H9 (cell line): ENCODE results near the gene KCNG2. TPM values are rescaled to one million over a fixed set of nuclear protein-coding genes. Genes with fewer than 3 reads are reported as not detected.

Experiments used
- DNase-seq: peaks from one replicate; pipeline ENCODE4 v3.0.0-alpha.2; 2017
- H2AFZ ChIP-seq: one replicate; pipeline ENCODE4 v1.6.1; 2013; ENCODE audit warnings: mild to moderate bottlenecking, low read length, control low read depth, moderate library complexity
- H2AK5ac ChIP-seq: 2 replicates; pipeline ENCODE4 v1.6.1; 2013; ENCODE audit warnings: low read length, control low read depth, mixed read lengths; ENCODE audit not compliant: insufficient read length
- H2BK120ac ChIP-seq: one replicate; pipeline ENCODE4 v1.6.1; 2013; ENCODE audit warnings: low read depth, mild to moderate bottlenecking, low read length, control low read depth, inconsistent platforms; ENCODE audit not compliant: poor library complexity, severe bottlenecking
- H2BK12ac ChIP-seq: 2 replicates; pipeline ENCODE4 v1.6.1; 2013; ENCODE audit warnings: low read length, control low read depth, mixed read lengths, low read depth; ENCODE audit not compliant: insufficient read length
- H2BK15ac ChIP-seq: 2 replicates; pipeline ENCODE4 v1.6.1; 2013; ENCODE audit warnings: low read depth, low read length, control low read depth
- H2BK20ac ChIP-seq: one replicate; pipeline ENCODE4 v1.6.1; 2013; ENCODE audit warnings: low read depth, mild to moderate bottlenecking, low read length, control low read depth, inconsistent platforms; ENCODE audit not compliant: poor library complexity, severe bottlenecking
- H2BK5ac ChIP-seq: 2 replicates; pipeline ENCODE4 v1.6.1; 2013; ENCODE audit warnings: low read length, control low read depth, mixed read lengths; ENCODE audit not compliant: insufficient read length
- H3K14ac ChIP-seq: 2 replicates; pipeline ENCODE4 v1.6.1; 2013; ENCODE audit warnings: low read length, control low read depth; ENCODE audit not compliant: insufficient read depth
- H3K18ac ChIP-seq: 2 replicates; pipeline ENCODE4 v1.6.1; 2013; ENCODE audit warnings: low read depth, mild to moderate bottlenecking, mixed read lengths, low read length, control low read depth; ENCODE audit not compliant: insufficient read length
- H3K23ac ChIP-seq: 2 replicates; pipeline ENCODE4 v1.6.1; 2013; ENCODE audit warnings: low read length, control low read depth, mixed read lengths, low read depth; ENCODE audit not compliant: insufficient read length
- H3K23me2 ChIP-seq: 2 replicates; pipeline ENCODE4 v1.6.1; 2013; ENCODE audit warnings: low read depth, mild to moderate bottlenecking, mixed read lengths, low read length, control low read depth; ENCODE audit not compliant: insufficient read length, poor library complexity, severe bottlenecking
- H3K27ac ChIP-seq: 2 replicates; pipeline ENCODE4 v1.5.1; 2013; ENCODE audit warnings: low read length, control low read depth, mixed read lengths, low read depth; ENCODE audit not compliant: insufficient read length
- H3K27me3 ChIP-seq: 2 replicates; pipeline ENCODE4 v1.6.1; 2013; ENCODE audit warnings: low read length, control low read depth, inconsistent platforms; ENCODE audit not compliant: insufficient read depth
- H3K4ac ChIP-seq: 2 replicates; pipeline ENCODE4 v1.6.1; 2013; ENCODE audit warnings: low read depth, mild to moderate bottlenecking, control low read depth, inconsistent platforms, low read length, moderate library complexity
- H3K4me1 ChIP-seq: 2 replicates; pipeline ENCODE4 v1.6.1; 2013; ENCODE audit warnings: low read length, control low read depth, inconsistent platforms; ENCODE audit not compliant: insufficient read depth
- H3K4me2 ChIP-seq: 2 replicates; pipeline ENCODE4 v1.6.1; 2013; ENCODE audit warnings: low read length, control low read depth, mixed read lengths; ENCODE audit not compliant: insufficient read length, insufficient read depth
- H3K56ac ChIP-seq: 2 replicates; pipeline ENCODE4 v1.6.1; 2013; ENCODE audit warnings: low read depth, mild to moderate bottlenecking, mixed read lengths, low read length, control low read depth; ENCODE audit not compliant: insufficient read length
- H3K79me1 ChIP-seq: 2 replicates; pipeline ENCODE4 v1.6.1; 2013; ENCODE audit warnings: low read depth, mild to moderate bottlenecking, moderate library complexity, low read length, control low read depth, inconsistent platforms; ENCODE audit not compliant: insufficient read depth, poor library complexity, severe bottlenecking
- H3K79me2 ChIP-seq: 2 replicates; pipeline ENCODE4 v1.6.1; 2013; ENCODE audit warnings: low read length, control low read depth, inconsistent platforms; ENCODE audit not compliant: insufficient read depth
- H3K9ac ChIP-seq: 2 replicates; pipeline ENCODE4 v1.6.1; 2013; ENCODE audit warnings: low read length, control low read depth, mixed read lengths; ENCODE audit not compliant: insufficient read length; ENCODE audit errors: extremely low read depth
- H3K9me3 ChIP-seq: one replicate; pipeline ENCODE4 v1.6.1; 2013; ENCODE audit warnings: low read depth, low read length, inconsistent platforms; ENCODE audit not compliant: control insufficient read depth
- H3T11ph ChIP-seq: one replicate; pipeline ENCODE4 v1.6.1; 2013; ENCODE audit warnings: mild to moderate bottlenecking, low read length, control low read depth, inconsistent platforms
- H4K20me1 ChIP-seq: one replicate; pipeline ENCODE4 v1.6.1; 2013; ENCODE audit not compliant: control insufficient read depth, insufficient read length, insufficient read depth
- H4K5ac ChIP-seq: 2 replicates; pipeline ENCODE4 v1.6.1; 2013; ENCODE audit warnings: low read depth, mild to moderate bottlenecking, mixed read lengths, low read length, control low read depth; ENCODE audit not compliant: insufficient read length
- H4K8ac ChIP-seq: replicated peaks from 2 replicates; pipeline ENCODE4 v1.6.1; 2013; ENCODE audit warnings: low read length, control low read depth, mixed read lengths, low read depth; ENCODE audit not compliant: insufficient read length
- H4K91ac ChIP-seq: 2 replicates; pipeline ENCODE4 v1.6.1; 2013; ENCODE audit warnings: low read depth, mild to moderate bottlenecking, moderate library complexity, mixed read lengths, low read length, control low read depth; ENCODE audit not compliant: insufficient read length
- H3K27ac Mint-ChIP-seq, 3 experiments: 2 replicates in 2 of 3; 3 replicates in 1 of 3; pipeline ENCODE4 v1.8.0; 2020 to 2021; ENCODE audit warnings: mixed read lengths in 3 of 3, mild to moderate bottlenecking in 1 of 3, moderate library complexity in 1 of 3
- H3K27me3 Mint-ChIP-seq: 2 replicates; pipeline ENCODE4 v1.8.0; 2021; ENCODE audit warnings: low read depth, mild to moderate bottlenecking, moderate library complexity, mixed read lengths
- H3K36me3 Mint-ChIP-seq, 3 experiments: 2 replicates in 2 of 3; 3 replicates in 1 of 3; pipeline ENCODE4 v1.8.0; 2020 to 2021; ENCODE audit warnings: low read depth in 3 of 3, mixed read lengths in 3 of 3; ENCODE audit not compliant: insufficient read depth in 1 of 3
- H3K4me1 Mint-ChIP-seq, 2 experiments: 2 replicates each; pipeline ENCODE4 v1.8.0; 2020; ENCODE audit warnings: mixed read lengths in 2 of 2
- H3K4me3 Mint-ChIP-seq, 2 experiments: 2 replicates in 1 of 2; 3 replicates in 1 of 2; pipeline ENCODE4 v1.8.0; 2020 to 2021; ENCODE audit warnings: mild to moderate bottlenecking in 2 of 2, mixed read lengths in 2 of 2, moderate library complexity in 1 of 2
- H3K9me3 Mint-ChIP-seq, 2 experiments: 2 replicates in 1 of 2; 3 replicates in 1 of 2; pipeline ENCODE4 v1.8.0; 2020; ENCODE audit warnings: mild to moderate bottlenecking in 2 of 2, mixed read lengths in 2 of 2, moderate library complexity in 1 of 2
- WGBS: extraction: QIAGEN DNeasy Blood & Tissue Kit; methylation state at CpG from one replicate; pipeline ENCODE4 v1.1.7; 2013; ENCODE audit warnings: missing lambda C conversion rate, low lambda C conversion rate, mixed read lengths; ENCODE audit not compliant: insufficient read length; ENCODE audit errors: extremely low coverage; 5-methylcytosine and 5-hydroxymethylcytosine counted together
- total RNA-seq: library from RNA; stranded (reverse); gene quantifications from 2 replicates; pipeline ENCODE4 v1.2.1, GENCODE V29; 2021
- TF ChIP-seq, protein P1 (sequence below): fragments of 200-600 bp; sonication (generic); conservative IDR thresholded peaks from 3 replicates; pipeline ENCODE4 v1.8.0; 2021; ENCODE audit warnings: antibody characterized with exemption, mild to moderate bottlenecking

The KCNG2 gene
- total RNA-seq, 1 experiment from 2014 or later, result 0.15 TPM

DNA sequence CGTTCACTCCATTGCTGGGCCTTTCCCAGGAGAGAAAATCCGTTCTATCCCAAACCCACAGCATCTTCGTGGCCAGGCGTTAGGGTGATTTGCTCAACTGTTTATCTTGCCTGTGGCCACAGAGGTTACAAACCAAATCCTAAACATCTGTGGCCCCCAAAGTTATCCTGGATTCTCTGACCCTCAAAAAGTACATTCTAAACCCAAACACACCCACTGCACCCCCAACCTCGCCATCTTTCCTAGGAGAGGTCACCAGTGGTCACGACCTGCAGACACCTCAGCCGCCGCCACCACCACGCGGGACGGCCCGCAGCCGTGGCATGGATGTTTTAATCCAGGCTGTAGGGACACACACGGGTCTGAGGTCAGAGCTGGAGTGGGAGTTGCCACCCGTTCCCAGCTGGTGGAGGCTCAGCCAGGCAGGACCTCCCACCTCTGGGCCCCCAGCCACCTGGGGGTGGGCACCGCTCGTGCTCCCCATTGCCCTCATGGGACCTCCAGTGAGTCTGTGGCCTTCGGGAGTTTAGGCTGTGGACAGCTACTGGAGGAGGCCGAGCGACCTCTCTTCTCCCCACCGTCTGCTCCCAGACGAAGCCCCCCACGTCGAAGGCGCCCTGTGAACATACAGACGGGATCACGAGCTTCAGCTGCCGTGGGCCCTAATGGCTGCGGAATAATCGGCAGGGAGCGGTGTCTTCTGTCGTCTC is 72.0 kb downstream of the KCNG2 start:
- Histone ChIP-seq H3K4ac (no peak overlapping the region), H3K9me3 (no peaks in the 10 kb centered on the region), H3K18ac (no peak overlapping the region), H2BK15ac (no peak overlapping the region), H4K5ac (no peak overlapping the region), H3K56ac (no peak overlapping the region), H3K79me1 (no peaks in the 10 kb centered on the region), H4K91ac (no peak overlapping the region), H3K14ac (no peak overlapping the region), H3K9ac (no peak overlapping the region), H2BK12ac (no peak overlapping the region), H2AFZ (no peak overlapping the region), H4K8ac (no peak overlapping the region), H2BK5ac (no peak overlapping the region), H2AK5ac (no peak overlapping the region), H2BK120ac (no peak overlapping the region), H3T11ph (no peak overlapping the region), H3K27ac (no peak overlapping the region), H3K4me1 (no peaks in the 10 kb centered on the region), H4K20me1 (no peaks in the 10 kb centered on the region), H3K79me2 (no peaks in the 10 kb centered on the region), H3K23ac (no peak overlapping the region), H3K27me3 (no peaks in the 10 kb centered on the region), H2BK20ac (no peak overlapping the region), H3K23me2 (no peaks in the 10 kb centered on the region), H3K4me2 (no peak overlapping the region)
- Mint-ChIP-seq H3K27ac (peak overlapping the region in 1 of 3 experiments; percentile 61; a peak in 1 of 7 replicates), H3K4me1 (peaks cover 0 to 9% of the 10 kb centered on the region in 2 experiments; a peak in 2 of 4 replicates), H3K36me3 (no peaks in the 10 kb centered on the region), H3K9me3 (no peaks in the 10 kb centered on the region), H3K4me3 (no peak overlapping the region), H3K27me3 (no peaks in the 10 kb centered on the region; the same call in 1 of the 2 replicates)
- TF ChIP-seq, protein P1, sequence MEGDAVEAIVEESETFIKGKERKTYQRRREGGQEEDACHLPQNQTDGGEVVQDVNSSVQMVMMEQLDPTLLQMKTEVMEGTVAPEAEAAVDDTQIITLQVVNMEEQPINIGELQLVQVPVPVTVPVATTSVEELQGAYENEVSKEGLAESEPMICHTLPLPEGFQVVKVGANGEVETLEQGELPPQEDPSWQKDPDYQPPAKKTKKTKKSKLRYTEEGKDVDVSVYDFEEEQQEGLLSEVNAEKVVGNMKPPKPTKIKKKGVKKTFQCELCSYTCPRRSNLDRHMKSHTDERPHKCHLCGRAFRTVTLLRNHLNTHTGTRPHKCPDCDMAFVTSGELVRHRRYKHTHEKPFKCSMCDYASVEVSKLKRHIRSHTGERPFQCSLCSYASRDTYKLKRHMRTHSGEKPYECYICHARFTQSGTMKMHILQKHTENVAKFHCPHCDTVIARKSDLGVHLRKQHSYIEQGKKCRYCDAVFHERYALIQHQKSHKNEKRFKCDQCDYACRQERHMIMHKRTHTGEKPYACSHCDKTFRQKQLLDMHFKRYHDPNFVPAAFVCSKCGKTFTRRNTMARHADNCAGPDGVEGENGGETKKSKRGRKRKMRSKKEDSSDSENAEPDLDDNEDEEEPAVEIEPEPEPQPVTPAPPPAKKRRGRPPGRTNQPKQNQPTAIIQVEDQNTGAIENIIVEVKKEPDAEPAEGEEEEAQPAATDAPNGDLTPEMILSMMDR, result no peak
- DNase-seq, result no peak
- no CpG with 5 or more reads among the region's 32 CpGs for WGBS
